PC-9 (cell line): Measurements from ENCODE around the gene TLDC2. TPM values are rescaled to one million over a fixed set of nuclear protein-coding genes. Genes with fewer than 3 reads are reported as not detected.

Experiments
- BruUV-seq: library from RNA; stranded (reverse); fragments of 400-500 nt; replicated peaks from 2 replicates; lab custom pipeline; 2021; lab: Mats Ljungman, UMichigan
- CTCF ChIA-PET: fragments of 300-600 bp; sonication (Branson Sonifier 250); formaldehyde crosslinking; loops from one replicate; lab custom pipeline; 2022; ENCODE audit warnings: antibody characterized with exemption; lab: Charles Lee
- POLR2A ChIA-PET: fragments of 300-600 bp; sonication (Branson Sonifier 250); formaldehyde crosslinking; loops from one replicate; lab custom pipeline; 2022; ENCODE audit warnings: antibody characterized with exemption; ENCODE audit not compliant: unreplicated experiment; lab: Charles Lee
- DNase-seq, 2 experiments: peaks; one replicate each; pipeline versions ENCODE4 v3.0.0 to v3.0.0-alpha.2; 2015 to 2022; ENCODE audit warnings: mixed read lengths in 1 of 2
- H2AFZ ChIP-seq: fragments of 200-600 bp; sonication (generic); 2 replicates; pipeline ENCODE4 v1.8.1; 2017; ENCODE audit warnings: antibody characterized with exemption
- H3F3A ChIP-seq: fragments of 200-600 bp; sonication (generic); 2 replicates; pipeline ENCODE4 v1.8.1; 2017; ENCODE audit warnings: antibody characterized with exemption, mild to moderate bottlenecking, low read depth; ENCODE audit not compliant: insufficient read depth
- H3K27ac ChIP-seq: fragments of 200-600 bp; sonication (generic); 2 replicates; pipeline ENCODE4 v1.6.1; 2016; ENCODE audit warnings: mixed run types
- H3K27me3 ChIP-seq: fragments of 200-600 bp; sonication (generic); 2 replicates; pipeline ENCODE4 v1.6.1; 2016; ENCODE audit warnings: low read depth, mixed run types; ENCODE audit not compliant: insufficient read depth
- H3K36me3 ChIP-seq: fragments of 200-600 bp; sonication (generic); 2 replicates; pipeline ENCODE4 v1.6.1; 2016; ENCODE audit warnings: low read depth, mixed run types
- H3K4me1 ChIP-seq: fragments of 200-600 bp; sonication (generic); replicated peaks from 2 replicates; pipeline ENCODE4 v1.6.1; 2016; ENCODE audit warnings: mixed run types; ENCODE audit not compliant: insufficient read depth
- H3K4me2 ChIP-seq: fragments of 200-600 bp; sonication (generic); 2 replicates; pipeline ENCODE4 v1.6.1; 2017; ENCODE audit warnings: mixed run types
- H3K4me3 ChIP-seq: fragments of 200-600 bp; sonication (generic); 2 replicates; pipeline ENCODE4 v1.6.1; 2016; ENCODE audit warnings: mixed run types
- H3K79me2 ChIP-seq: fragments of 200-600 bp; sonication (generic); 2 replicates; pipeline ENCODE4 v1.6.1; 2017; ENCODE audit warnings: low read depth, mixed run types
- H3K9me2 ChIP-seq: fragments of 200-600 bp; sonication (generic); 2 replicates; pipeline ENCODE4 v1.8.1; 2017; ENCODE audit warnings: mild to moderate bottlenecking; ENCODE audit not compliant: insufficient read depth
- H3K9me3 ChIP-seq: fragments of 200-600 bp; sonication (generic); 2 replicates; pipeline ENCODE4 v1.8.1; 2016; ENCODE audit warnings: low read depth; ENCODE audit not compliant: insufficient read depth
- H4K20me1 ChIP-seq: fragments of 200-600 bp; sonication (generic); 2 replicates; pipeline ENCODE4 v1.8.1; 2017; ENCODE audit not compliant: insufficient read depth
- EZH2 ChIP-seq: fragments of 200-600 bp; sonication (generic); IDR thresholded peaks from 2 replicates; pipeline ENCODE4 v1.8.0; 2017; ENCODE audit warnings: antibody characterized with exemption, low read depth
- intact Hi-C: fragments of 100-400 bp; cut with micrococcal nuclease; formaldehyde crosslinking; loops from one replicate; pipeline ENCODE4 v1.10.0; 2022; ENCODE audit not compliant: unreplicated experiment
- total RNA-seq: library from RNA; stranded (reverse); gene quantifications from 2 replicates; pipeline ENCODE4 v1.2.3, GENCODE V29; 2021
- TF ChIP-seq, protein P1 (sequence below): fragments of 200-600 bp; sonication (generic); conservative IDR thresholded peaks from 2 replicates; pipeline ENCODE4 v1.6.1; 2017; ENCODE audit warnings: mixed run types, antibody characterized with exemption, mild to moderate bottlenecking, moderate library complexity

Gene TLDC2
- total RNA-seq, 1 experiment from 2014 or later = not detected

GRCh38 chr20:36859282-36859555 is 16.7 kb upstream of the TLDC2 start:
- no peak overlapping the region for H3K4me3 ChIP-seq
- DNase-seq = no peak
- no peaks in the 10 kb centered on the region; the same call in 1 of the 2 replicates for H4K20me1 ChIP-seq
- H3K27ac ChIP-seq = no peak overlapping the region
- H3K9me3 ChIP-seq = no peaks in the 10 kb centered on the region
- no peaks in the 10 kb centered on the region for H3K36me3 ChIP-seq
- H2AFZ ChIP-seq = no peak overlapping the region
- no TSS peak for BruUV-seq
- no peaks in the 10 kb centered on the region for H3K9me2 ChIP-seq
- CTCF ChIA-PET = interaction anchor here (0.6 kb wide), 1 partner anchor 18 kb away, joined by 6 read pairs; no protein-coding TSS in a partner anchor
- H3F3A ChIP-seq = peaks cover 13% of the 10 kb centered on the region; the same call in 1 of the 2 replicates
- TF ChIP-seq, protein P1, sequence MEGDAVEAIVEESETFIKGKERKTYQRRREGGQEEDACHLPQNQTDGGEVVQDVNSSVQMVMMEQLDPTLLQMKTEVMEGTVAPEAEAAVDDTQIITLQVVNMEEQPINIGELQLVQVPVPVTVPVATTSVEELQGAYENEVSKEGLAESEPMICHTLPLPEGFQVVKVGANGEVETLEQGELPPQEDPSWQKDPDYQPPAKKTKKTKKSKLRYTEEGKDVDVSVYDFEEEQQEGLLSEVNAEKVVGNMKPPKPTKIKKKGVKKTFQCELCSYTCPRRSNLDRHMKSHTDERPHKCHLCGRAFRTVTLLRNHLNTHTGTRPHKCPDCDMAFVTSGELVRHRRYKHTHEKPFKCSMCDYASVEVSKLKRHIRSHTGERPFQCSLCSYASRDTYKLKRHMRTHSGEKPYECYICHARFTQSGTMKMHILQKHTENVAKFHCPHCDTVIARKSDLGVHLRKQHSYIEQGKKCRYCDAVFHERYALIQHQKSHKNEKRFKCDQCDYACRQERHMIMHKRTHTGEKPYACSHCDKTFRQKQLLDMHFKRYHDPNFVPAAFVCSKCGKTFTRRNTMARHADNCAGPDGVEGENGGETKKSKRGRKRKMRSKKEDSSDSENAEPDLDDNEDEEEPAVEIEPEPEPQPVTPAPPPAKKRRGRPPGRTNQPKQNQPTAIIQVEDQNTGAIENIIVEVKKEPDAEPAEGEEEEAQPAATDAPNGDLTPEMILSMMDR = no peak
- no peak for TF ChIP-seq EZH2
- H3K79me2 ChIP-seq = no peaks in the 10 kb centered on the region
- intact Hi-C loops = no loop called here
- no peak overlapping the region for H3K4me2 ChIP-seq
- POLR2A ChIA-PET = no interaction called here
- no peaks in the 10 kb centered on the region for H3K27me3 ChIP-seq
- H3K4me1 ChIP-seq = 0 out of 2 replicates have a peak, but pooled peaks cover 12% of the 10 kb centered on the region

- no TSS peak for BruUV-seq
- no peaks in the 10 kb centered on the region; the same call in 1 of the 2 replicates for H4K20me1 ChIP-seq
- DNase-seq = no peak
- intact Hi-C loops = no loop called here
- H3F3A ChIP-seq = peaks cover 13% of the 10 kb centered on the region; the same call in 1 of the 2 replicates
- TF ChIP-seq EZH2 = no peak
- TF ChIP-seq, protein P1 = no peak
- 0 out of 2 replicates have a peak, but pooled peaks cover 12% of the 10 kb centered on the region for H3K4me1 ChIP-seq
- H3K9me3 ChIP-seq = no peaks in the 10 kb centered on the region
- no peak overlapping the region for H2AFZ ChIP-seq
- H3K9me2 ChIP-seq = no peaks in the 10 kb centered on the region
- no peaks in the 10 kb centered on the region for H3K36me3 ChIP-seq
- no peak overlapping the region for H3K27ac ChIP-seq
- ChIA-PET POLR2A (interaction anchor here (0.6 kb wide), 1 partner anchor 35 kb away, joined by 11 read pairs; no protein-coding TSS in a partner anchor), CTCF (no interaction called here)
- no peak overlapping the region for H3K4me3 ChIP-seq
- H3K79me2 ChIP-seq = no peaks in the 10 kb centered on the region
- no peaks in the 10 kb centered on the region for H3K27me3 ChIP-seq
- H3K4me2 ChIP-seq = no peak overlapping the region
Measured at GRCh38 chr20:36859700-36860330, 16.1 kb upstream of the TLDC2 start.

DNA sequence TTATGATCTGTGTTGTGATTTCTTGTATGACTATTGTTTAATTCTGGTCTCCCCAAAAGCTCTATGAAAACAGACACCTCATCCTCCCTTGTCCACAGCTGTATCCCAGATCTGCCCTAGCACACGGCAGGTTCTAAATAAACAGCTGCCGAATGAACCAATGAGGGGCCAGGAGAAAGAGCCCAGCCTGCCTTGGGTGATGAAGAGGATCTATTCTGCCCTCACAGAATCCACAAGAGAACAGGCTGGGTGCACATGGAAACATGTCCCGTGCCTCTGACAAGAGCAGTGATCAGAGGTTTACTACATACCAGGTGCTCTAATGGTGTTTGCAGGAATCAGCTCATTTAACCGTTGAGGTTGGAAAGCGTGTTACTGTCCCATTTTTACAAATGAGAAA is 15.6 kb upstream of the TLDC2 start:
- H3K27ac ChIP-seq = no peak overlapping the region
- no peak for DNase-seq
- ChIA-PET POLR2A (interaction anchor here (0.6 kb wide), 1 partner anchor 36 kb away, joined by 11 read pairs; no protein-coding TSS in a partner anchor), CTCF (no interaction called here)
- no peak overlapping the region for H2AFZ ChIP-seq
- no TSS peak for BruUV-seq
- 0 out of 2 replicates have a peak, but pooled peaks cover 12% of the 10 kb centered on the region for H3K4me1 ChIP-seq
- no peak overlapping the region for H3K4me2 ChIP-seq
- no peak for TF ChIP-seq EZH2
- TF ChIP-seq, protein P1 = no peak
- H3K9me3 ChIP-seq = no peaks in the 10 kb centered on the region
- H3F3A ChIP-seq = peaks cover 13% of the 10 kb centered on the region; the same call in 1 of the 2 replicates
- no peak overlapping the region for H3K4me3 ChIP-seq
- H3K9me2 ChIP-seq = no peaks in the 10 kb centered on the region
- no peaks in the 10 kb centered on the region for H3K27me3 ChIP-seq
- H3K79me2 ChIP-seq = no peaks in the 10 kb centered on the region
- no peaks in the 10 kb centered on the region for H3K36me3 ChIP-seq
- no peaks in the 10 kb centered on the region; the same call in 1 of the 2 replicates for H4K20me1 ChIP-seq
- intact Hi-C loops = no loop called here
